Endometrium (tissue), 2 donors: ENCODE results near the gene SLC38A9.
"Not testable (repeated sequence)": the region's sequence is repeated elsewhere in the genome, so short reads cannot be mapped to it uniquely, and the experiment has no call there.

Experiments used
- FAIRE-seq: peaks from 2 replicates; lab custom pipeline; 2012; peaks lifted over from hg19 to GRCh38; lab: Jason Lieb, UNC
- donor health status: control.
- donor health status: control.

The SLC38A9 gene

GRCh38 chr5:55609413-55609812 is 102.7 kb downstream of the SLC38A9 start:
- no peak for FAIRE-seq

GRCh38 chr5:55608595-55609349 is 103.4 kb downstream of the SLC38A9 start:
- no peak for FAIRE-seq

- FAIRE-seq = not testable (repeated sequence)
These were observed 104.8 kb downstream of the SLC38A9 start for GRCh38 chr5:55607309-55607708.

GRCh38 chr5:55604611-55605067 is 107.5 kb downstream of the SLC38A9 start:
- no peak for FAIRE-seq

GRCh38 chr5:55603922-55604321 is 108.2 kb downstream of the SLC38A9 start:
- no peak for FAIRE-seq

GRCh38 chr5:55601628-55602027 is 110.5 kb downstream of the SLC38A9 start:
- FAIRE-seq = no peak

- FAIRE-seq = peak; percentile 63
These were observed 110.9 kb downstream of the SLC38A9 start for GRCh38 chr5:55601204-55601618.

GRCh38 chr5:55600497-55601203 is 111.5 kb downstream of the SLC38A9 start:
- peak; percentile 12 for FAIRE-seq

GRCh38 chr5:55600086-55600485 is 112.0 kb downstream of the SLC38A9 start:
- FAIRE-seq = no peak

- FAIRE-seq = no peak
These were observed 112.7 kb downstream of the SLC38A9 start for GRCh38 chr5:55599148-55600050.

- FAIRE-seq = peak; percentile 72
These were observed 114.8 kb downstream of the SLC38A9 start for GRCh38 chr5:55597014-55597981.

- no peak for FAIRE-seq
These were observed 117.5 kb downstream of the SLC38A9 start for GRCh38 chr5:55594671-55595070.

GRCh38 chr5:55593115-55593472 is 119.0 kb downstream of the SLC38A9 start:
- no peak for FAIRE-seq

- FAIRE-seq = no peak
These were observed 119.6 kb downstream of the SLC38A9 start for GRCh38 chr5:55592388-55593114.

- no peak for FAIRE-seq
These were observed 120.4 kb downstream of the SLC38A9 start for GRCh38 chr5:55591686-55592085.

GRCh38 chr5:55585206-55585610 is 126.9 kb downstream of the SLC38A9 start:
- FAIRE-seq = no peak

GRCh38 chr5:55584398-55585205 is 127.5 kb downstream of the SLC38A9 start:
- FAIRE-seq = no peak

GRCh38 chr5:55583578-55583977 is 128.5 kb downstream of the SLC38A9 start:
- no peak for FAIRE-seq

- FAIRE-seq = no peak
These were observed 129.9 kb downstream of the SLC38A9 start for GRCh38 chr5:55582256-55582655.

GRCh38 chr5:55580042-55580441 is 132.1 kb downstream of the SLC38A9 start:
- FAIRE-seq = no peak
